Caki2 (cell line): ENCODE measurements around the gene LARP4. TPM values are rescaled to one million over a fixed set of nuclear protein-coding genes. Genes with fewer than 3 reads are reported as not detected.
"Not testable (repeated sequence)": the region's sequence is repeated elsewhere in the genome, so short reads cannot be mapped to it uniquely, and the experiment has no call there.

Experiments used
- DNase-seq: peaks from one replicate; pipeline ENCODE4 v3.0.0-alpha.2; 2015; ENCODE audit warnings: low read depth
- in situ Hi-C: cut with HindIII; loops from 2 replicates; pipeline ENCODE4 v1.10.0; 2016; ENCODE audit warnings: low sequenced_read_pairs, low pct_unique_long_range_greater_than_20kb, mixed read lengths
- total RNA-seq: library from RNA; depleted of rRNA; stranded (reverse); fragments of >200 nt; shearing (Covaris generic); gene quantifications from 2 replicates; pipeline ENCODE4 v1.2.3, GENCODE V29; 2014; ENCODE audit warnings: low replicate concordance; rRNA removed

LARP4 gene
- 13.0 and 26.5 TPM in 2 replicates for total RNA-seq

GRCh38 chr12:50400638-50401499 lies at the start of gene LARP4:
Gene LARP4 (plus strand): TSS chr12:50400885. CDS start chr12:50401011, 126 bp downstream.
- in situ Hi-C loops, result no loop called here
- peak; percentile 98 for DNase-seq

DNA sequence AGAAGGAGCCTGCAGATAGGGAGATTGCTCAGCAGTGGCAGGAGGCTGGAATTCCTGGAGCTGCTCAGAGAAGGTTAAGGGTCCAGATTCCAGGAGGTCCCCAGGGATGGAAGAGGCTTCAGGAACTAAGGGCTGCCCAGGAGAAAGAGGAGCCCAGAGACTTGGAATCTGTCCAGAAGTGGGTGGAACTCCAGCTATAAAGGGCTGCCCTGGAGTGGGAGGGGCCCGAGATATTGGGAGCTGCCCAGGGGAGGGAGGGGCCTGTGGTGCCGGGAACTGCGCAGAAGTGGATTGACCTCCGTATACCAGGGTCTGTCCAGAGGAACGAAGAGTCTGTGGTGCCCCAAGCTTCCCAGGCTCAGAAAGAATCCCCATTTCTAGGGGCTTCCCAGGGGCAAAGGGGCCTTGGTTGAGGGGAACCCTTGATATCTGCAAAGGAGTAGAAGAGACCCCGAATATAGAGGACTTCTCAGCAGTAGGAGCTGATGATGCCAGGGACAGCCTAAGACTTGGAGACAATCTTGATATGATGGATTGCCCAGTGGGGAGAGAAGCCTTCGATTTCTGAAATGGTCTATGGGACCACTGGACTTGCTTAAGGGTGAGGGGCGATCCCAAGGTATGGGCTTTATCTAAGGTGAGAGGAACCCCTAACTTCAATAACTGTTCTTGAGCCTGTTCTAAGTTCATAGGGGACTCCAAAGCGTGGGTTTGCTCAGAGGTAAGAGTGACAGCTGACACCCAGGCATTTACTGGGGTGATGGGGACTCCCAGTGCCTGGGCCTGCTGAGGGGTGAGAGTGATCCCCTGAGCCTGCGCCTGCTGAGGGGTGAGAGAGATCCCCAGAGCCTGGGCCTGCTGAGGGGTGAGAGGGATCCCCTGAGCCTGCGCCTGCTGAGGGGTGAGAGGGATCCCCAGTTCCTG lies 49.3 kb upstream of the LARP4 start:
- DNase-seq, result no peak
- in situ Hi-C loops, result no loop called here

DNA sequence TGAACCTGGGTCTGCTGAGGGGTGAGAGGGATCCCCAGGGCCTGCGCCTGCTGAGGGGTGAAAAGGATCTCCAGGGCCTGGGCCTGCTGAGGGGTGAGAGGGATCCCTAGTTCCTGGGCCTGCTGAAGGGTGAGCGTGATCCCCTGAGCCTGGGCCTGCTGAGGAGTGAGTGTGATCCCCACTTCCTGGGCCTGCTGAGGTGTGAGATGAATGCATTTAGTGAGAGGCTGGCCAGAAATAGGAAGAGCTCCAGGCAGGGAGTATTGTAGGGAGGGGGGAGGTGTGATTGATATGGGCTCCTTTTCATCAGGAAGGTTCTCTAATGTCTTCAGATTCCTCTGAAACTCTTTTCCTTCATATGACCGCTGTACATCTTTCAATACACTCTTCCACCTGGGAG lies 47.3 kb upstream of the LARP4 start:
- in situ Hi-C loops, result no loop called here

GRCh38 chr12:50353869-50354593 lies 46.7 kb upstream of the LARP4 start:
- DNase-seq, result no peak
- in situ Hi-C loops, result no loop called here

More for the DNA sequence above, 47.3 kb upstream of the LARP4 start:
- DNase-seq, result no peak

- in situ Hi-C loops, result no loop called here
- DNase-seq, result no peak
Measured at GRCh38 chr12:50354908-50355307, 45.8 kb upstream of the LARP4 start.

GRCh38 chr12:50355365-50355764 lies 45.3 kb upstream of the LARP4 start:
- in situ Hi-C loops, result no loop called here
- DNase-seq, result no peak

GRCh38 chr12:50362671-50363070 lies 38.0 kb upstream of the LARP4 start:
- in situ Hi-C loops, result no loop called here
- no peak for DNase-seq

DNA sequence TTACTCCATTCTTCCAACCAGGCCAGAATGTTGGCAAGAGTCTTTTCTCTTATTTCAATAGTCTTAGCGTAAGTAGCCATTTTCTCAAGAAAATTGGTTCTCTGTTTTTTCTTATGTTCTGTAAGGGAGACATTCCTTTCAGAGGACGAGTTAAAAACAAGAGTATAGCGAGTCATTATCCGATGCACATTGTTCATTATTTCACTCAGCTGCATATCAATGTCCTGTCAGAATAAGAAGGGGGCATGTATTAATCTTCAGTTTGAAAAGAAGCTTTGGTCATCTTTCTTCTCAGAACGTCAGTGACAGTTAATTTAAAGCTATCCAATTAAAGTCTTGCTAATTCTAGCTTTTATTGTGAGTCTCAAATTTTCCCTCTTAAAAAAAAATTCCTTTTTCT lies 37.5 kb upstream of the LARP4 start:
- in situ Hi-C loops, result no loop called here
- no peak for DNase-seq

DNA sequence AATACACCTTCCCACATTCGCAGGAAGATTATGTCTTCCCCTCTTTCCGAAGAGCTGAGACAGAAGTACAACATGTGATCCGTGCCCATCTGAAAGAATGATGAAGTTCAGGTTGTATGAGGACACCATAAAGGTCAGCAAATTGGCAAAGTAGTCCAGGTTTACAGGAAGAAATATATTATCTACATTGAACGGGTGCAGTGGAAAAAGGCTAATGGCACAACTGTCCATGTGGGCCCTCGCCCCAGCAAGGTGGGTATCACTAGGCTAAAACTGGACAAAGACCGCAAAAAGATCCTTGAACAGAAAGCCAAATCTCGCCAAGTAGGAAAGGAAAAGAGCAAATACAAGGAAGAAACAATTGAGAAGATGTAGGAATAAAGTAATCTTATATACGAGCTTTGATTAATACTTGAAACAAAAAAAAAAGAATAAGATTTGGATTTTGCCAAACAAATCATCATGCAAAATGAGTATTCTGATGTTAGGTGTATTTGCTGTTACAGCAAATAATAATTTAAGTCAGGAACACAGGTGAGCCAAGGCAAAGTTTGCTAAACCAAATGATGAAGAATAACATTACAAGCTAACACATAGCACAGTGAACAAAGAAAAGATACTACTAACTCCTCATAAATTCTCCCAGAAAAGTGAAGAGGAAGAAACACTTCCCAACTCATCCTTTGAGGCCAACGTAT lies 34.8 kb upstream of the LARP4 start:
- no peak for DNase-seq
- in situ Hi-C loops, result no loop called here

GRCh38 chr12:50370672-50371071 lies 30.0 kb upstream of the LARP4 start:
- in situ Hi-C loops, DNase-seq: not testable (repeated sequence)

DNA sequence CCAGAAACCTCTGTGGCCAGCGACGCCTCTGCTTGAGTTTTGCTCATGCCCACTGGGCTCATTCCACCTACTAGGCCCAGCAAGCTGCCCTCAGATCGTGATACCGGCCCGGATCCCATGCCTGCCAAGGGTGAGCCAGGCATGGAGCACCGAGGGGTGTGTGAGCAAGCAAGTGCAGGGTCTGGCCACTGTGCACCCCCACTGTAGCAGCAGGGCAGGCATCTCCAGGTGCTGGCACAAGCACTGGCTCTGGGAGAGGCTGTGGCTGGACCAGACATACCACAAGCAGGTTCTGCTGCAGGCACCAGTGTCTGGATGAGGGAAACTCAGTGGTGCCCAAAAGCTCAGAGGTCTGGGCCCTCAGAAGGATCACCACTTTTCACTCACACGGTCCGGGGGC lies 24.9 kb upstream of the LARP4 start:
- in situ Hi-C loops, result no loop called here
- DNase-seq, result no peak

- DNase-seq, result no peak
- in situ Hi-C loops, result no loop called here
Measured at GRCh38 chr12:50380761-50381325, 19.8 kb upstream of the LARP4 start.

DNA sequence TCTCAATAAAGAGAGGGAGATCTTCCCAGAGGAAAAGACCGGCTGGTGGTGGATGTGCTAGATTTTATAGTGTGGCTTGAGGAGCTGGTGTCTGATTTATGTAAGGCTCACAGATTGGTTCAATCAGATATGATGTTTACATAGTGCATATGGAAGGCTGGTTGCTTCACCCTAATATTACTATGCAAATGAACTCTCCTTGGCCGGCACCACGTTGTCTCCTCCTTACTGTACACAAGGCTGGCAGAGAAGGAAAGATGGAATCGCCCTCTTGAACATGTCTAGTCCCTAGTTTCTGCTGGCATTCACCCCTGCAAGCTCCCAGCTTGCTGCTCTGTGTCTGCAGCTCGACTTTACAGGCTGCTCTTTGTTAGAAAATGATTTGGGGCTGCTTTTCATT lies 13.2 kb upstream of the LARP4 start:
- in situ Hi-C loops, result no loop called here
- no peak for DNase-seq

- DNase-seq, result no peak
- in situ Hi-C loops, result no loop called here
Measured at GRCh38 chr12:50387972-50388478, 12.7 kb upstream of the LARP4 start.

- DNase-seq, in situ Hi-C loops: not testable (repeated sequence)
Measured at GRCh38 chr12:50388793-50389192, 11.9 kb upstream of the LARP4 start.

- in situ Hi-C loops, result no loop called here
- peak; percentile 81 for DNase-seq
Measured at GRCh38 chr12:50390316-50390741, 10.4 kb upstream of the LARP4 start.

DNA sequence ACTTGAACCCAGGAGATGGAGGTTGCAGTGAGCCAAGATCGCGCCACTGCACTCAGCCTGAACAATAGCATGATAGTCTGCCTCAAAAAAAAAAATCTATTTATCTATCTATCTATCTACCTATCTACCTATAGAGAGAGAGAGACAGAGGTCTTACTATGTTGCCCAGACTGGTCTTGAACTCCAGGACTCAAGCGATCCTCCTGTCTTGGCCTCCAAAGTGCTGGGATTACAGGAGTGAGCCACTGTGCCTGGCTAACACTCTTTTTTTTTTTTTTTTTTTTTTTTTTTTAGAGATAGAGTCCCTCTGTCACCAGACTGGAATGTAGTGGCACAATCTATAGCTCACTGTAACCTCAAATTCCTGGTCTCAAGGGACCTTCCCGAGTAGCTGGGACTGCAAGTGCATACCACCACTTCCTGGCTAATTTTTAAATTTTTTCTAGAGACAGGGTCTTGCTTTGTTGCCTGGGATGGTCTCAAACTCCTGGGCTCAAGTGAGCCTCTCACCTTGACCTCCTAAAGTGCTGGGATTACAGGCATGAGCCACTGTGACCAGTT lies 6.1 kb upstream of the LARP4 start:
- in situ Hi-C loops, result no loop called here
- no peak for DNase-seq
